Tibial nerve (tissue), 4 donors: ENCODE data around the gene IGSF8. TPM values are rescaled to one million over a fixed set of nuclear protein-coding genes. Genes with fewer than 3 reads are reported as not detected.

Source experiments
- DNase-seq, 2 donors: peaks; one replicate each; pipeline ENCODE4 v3.0.0-alpha.2; 2019; ENCODE audit warnings: low spot score in 2 of 2
- H3K27ac ChIP-seq, 4 donors: fragments of 200-600 bp; sonication (generic) in 3 of 4; one replicate each; pipeline ENCODE4 v1.5.1; 2017 to 2019; ENCODE audit warnings: mild to moderate bottlenecking in 1 of 4
- H3K27me3 ChIP-seq, 2 donors: fragments of 200-600 bp; sonication (generic) in 1 of 2; one replicate each; pipeline versions ENCODE4 v1.5.1 to v1.6.0; 2017 to 2019
- H3K36me3 ChIP-seq, 3 donors: fragments of 200-600 bp; sonication (generic); one replicate each; pipeline ENCODE4 v1.5.1; 2018 to 2019
- H3K4me1 ChIP-seq, 4 donors: fragments of 200-600 bp; sonication (generic) in 3 of 4; one replicate each; pipeline ENCODE4 v1.5.1; 2017 to 2019
- H3K4me3 ChIP-seq, 4 donors: fragments of 200-600 bp; sonication (generic) in 3 of 4; one replicate each; pipeline ENCODE4 v1.5.1; 2017 to 2019; ENCODE audit warnings: mild to moderate bottlenecking in 1 of 4, moderate library complexity in 1 of 4
- H3K9me3 ChIP-seq, 4 donors: fragments of 200-600 bp; sonication (generic) in 3 of 4; one replicate each; pipeline ENCODE4 v1.5.1; 2017 to 2019
- EP300 ChIP-seq, 2 donors: sonication (generic); formaldehyde crosslinking; IDR thresholded peaks; one replicate each; pipeline ENCODE4 v1.6.1; 2017; ENCODE audit warnings: antibody characterized with exemption in 2 of 2, mild to moderate bottlenecking in 1 of 2
- POLR2A ChIP-seq, 2 donors: fragments of 450-650 bp; IDR thresholded peaks; one replicate each; pipeline ENCODE4 v1.6.1; 2017; ENCODE audit warnings: antibody characterized with exemption in 2 of 2, mild to moderate bottlenecking in 2 of 2, moderate library complexity in 2 of 2
- whole genome bisulfite sequencing, 2 donors: methylation state at CpG; one replicate each; pipeline ENCODE4 v1.1.5; 2018; 5-methylcytosine and 5-hydroxymethylcytosine counted together
- total RNA-seq, 4 donors: library from RNA; depleted of rRNA; stranded (reverse); fragments of >200 nt; gene quantifications; one replicate each; pipeline ENCODE4 v1.1.0, GENCODE V29; 2016
- TF ChIP-seq, protein P1 (sequence below), 5 experiments: fragments of 200-600 bp in 3 of 5; fragments of 450-650 bp in 2 of 5; sonication (generic) in 3 of 5; IDR thresholded peaks; one replicate each; pipeline ENCODE4 v1.5.1; 2016 to 2019; ENCODE audit warnings: antibody characterized with exemption in 5 of 5, mild to moderate bottlenecking in 3 of 5, moderate library complexity in 2 of 5

IGSF8 gene
- total RNA-seq, 4 donors from 2014 or later: 42.6 to 73.9 (median 50.7) TPM

DNA sequence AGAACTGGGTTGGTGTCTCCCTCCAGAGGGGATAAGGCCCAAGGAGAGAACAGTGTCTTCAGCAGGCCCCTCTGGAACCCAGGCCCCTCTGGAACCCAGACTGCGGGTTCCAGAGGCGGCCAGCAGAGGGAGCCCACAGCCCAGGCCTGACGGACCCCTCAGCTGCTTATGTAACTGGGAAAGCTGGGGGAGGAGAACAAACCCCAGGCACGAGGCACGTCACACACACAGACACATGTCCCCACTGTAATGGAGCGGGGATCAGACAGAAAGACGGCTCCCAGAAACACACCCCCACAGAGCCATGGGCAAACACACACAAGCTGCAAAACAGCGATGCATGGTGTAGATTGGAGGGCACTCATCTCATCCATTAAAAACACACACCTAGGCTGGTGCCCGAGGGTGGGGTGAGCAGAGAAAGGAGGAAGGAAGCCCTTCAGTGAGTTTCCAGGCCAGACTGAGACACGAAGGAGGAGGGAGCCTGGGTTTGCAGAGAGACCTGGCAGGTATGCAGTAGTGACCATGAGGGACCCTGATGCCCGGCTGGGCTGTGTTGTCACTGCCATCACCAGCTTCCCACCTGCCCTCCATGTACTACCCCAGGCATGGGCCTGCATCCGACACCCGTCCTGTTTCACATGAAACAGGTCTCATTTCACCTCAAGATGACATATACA is 2.8 kb upstream of the IGSF8 start:
- peak; percentile 34 to 86 for TF ChIP-seq EP300 (IDR thresholded peaks at IDR 0.05)
- TF ChIP-seq POLR2A (IDR thresholded peaks at IDR 0.05): peak in 1 of 2 donors; percentile 49
- TF ChIP-seq, protein P1, sequence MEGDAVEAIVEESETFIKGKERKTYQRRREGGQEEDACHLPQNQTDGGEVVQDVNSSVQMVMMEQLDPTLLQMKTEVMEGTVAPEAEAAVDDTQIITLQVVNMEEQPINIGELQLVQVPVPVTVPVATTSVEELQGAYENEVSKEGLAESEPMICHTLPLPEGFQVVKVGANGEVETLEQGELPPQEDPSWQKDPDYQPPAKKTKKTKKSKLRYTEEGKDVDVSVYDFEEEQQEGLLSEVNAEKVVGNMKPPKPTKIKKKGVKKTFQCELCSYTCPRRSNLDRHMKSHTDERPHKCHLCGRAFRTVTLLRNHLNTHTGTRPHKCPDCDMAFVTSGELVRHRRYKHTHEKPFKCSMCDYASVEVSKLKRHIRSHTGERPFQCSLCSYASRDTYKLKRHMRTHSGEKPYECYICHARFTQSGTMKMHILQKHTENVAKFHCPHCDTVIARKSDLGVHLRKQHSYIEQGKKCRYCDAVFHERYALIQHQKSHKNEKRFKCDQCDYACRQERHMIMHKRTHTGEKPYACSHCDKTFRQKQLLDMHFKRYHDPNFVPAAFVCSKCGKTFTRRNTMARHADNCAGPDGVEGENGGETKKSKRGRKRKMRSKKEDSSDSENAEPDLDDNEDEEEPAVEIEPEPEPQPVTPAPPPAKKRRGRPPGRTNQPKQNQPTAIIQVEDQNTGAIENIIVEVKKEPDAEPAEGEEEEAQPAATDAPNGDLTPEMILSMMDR (IDR thresholded peaks at IDR 0.05): peak; percentile 93 to 99 (median 95)
- Histone ChIP-seq H3K4me3 (no peak overlapping the region), H3K4me1 (peaks cover 0 to 83% (median 56%) of the 10 kb centered on the region in 4 donors), H3K36me3 (no peaks in the 10 kb centered on the region), H3K27ac (peak overlapping the region; percentile 58 to 99 (median 91)), H3K27me3 (no peaks in the 10 kb centered on the region), H3K9me3 (no peaks in the 10 kb centered on the region)
- WGBS, 2 donors: 19 to 29% methylated on average over 9 to 13 of the region's 13 CpGs
- peak; percentile 68 to 69 for DNase-seq

DNA sequence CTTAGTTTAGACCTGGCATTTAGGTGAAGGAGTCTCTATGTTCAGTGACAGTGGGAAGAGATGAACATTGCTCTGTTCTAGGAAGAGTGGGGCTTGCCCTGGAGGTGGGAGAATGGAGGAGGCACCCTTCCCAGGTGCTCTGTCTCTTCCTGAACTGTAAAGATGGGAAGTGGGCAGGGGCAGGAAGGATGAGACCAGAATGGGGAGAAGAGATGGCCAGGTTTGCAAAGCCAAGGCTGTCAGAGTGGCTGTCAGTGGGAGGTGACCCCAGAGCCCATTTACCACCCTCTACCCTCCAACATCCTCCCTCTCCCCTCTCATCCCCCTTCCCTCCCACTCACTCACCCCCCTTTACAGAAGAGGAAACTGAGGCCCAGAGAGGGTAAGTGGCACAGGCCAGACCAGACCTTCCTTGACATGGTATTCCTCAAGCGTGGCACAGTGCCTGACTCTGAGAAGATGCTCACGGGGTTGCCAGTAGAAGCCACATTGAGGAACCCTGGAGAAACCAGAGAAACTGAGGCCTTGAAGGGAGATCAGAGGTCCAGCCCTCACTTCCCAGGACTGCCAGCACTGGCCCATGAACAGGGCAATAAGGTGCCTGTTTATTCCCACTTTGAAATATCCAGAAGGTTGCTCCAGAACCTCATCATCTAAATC is 1.4 kb upstream of the IGSF8 start:
- Histone ChIP-seq H3K27me3 (no peaks in the 10 kb centered on the region), H3K9me3 (no peaks in the 10 kb centered on the region), H3K4me1 (peaks cover 0 to 89% (median 60%) of the 10 kb centered on the region in 4 donors), H3K27ac (peak overlapping the region; percentile 83 to 99 (median 96)), H3K4me3 (no peak overlapping the region), H3K36me3 (peaks cover 0 to 6% (median 0%) of the 10 kb centered on the region in 3 donors)
- 87 to 94% methylated on average over 2 of the region's 2 CpGs for WGBS, 2 donors
- TF ChIP-seq POLR2A (IDR thresholded peaks at IDR 0.05) (no peak), EP300 (IDR thresholded peaks at IDR 0.05) (no peak)
- TF ChIP-seq, protein P1 (IDR thresholded peaks at IDR 0.05): no peak
- no peak for DNase-seq

DNA sequence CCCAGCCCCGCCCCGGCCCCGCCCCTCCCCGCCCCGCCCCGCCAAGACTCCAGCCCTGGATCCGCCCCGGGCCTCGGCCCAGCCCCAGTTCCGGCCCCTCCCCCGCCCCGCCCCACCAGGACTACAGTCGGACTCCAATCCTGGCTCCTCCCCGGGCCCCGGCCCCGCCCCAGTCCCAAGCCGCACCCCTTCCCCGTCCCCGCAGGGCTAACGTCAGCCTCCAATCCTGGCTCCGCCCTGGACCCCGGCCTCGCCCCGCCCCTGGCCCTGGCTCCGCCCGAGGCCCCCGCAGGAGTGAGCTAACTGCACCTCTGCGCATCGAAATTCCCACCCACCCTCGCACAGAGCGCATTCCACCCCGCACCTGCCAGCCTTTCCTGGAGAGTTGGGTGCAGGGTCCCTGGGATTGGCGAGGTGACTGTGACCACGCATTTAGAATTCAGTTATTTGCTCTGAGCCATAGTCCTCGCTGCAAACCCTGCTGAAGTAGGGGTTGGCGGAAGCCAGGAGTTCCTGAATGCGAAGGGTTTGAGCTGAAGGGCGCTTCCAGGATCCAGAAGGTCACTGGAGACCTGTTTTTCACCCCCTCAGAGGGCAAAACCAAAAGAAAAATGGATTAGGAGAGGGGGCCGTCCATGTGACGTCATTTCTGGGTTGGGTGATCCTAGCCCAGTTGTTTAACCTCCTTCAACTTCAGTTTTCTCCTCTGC is 588 bp upstream of the IGSF8 start:
- WGBS, 2 donors: 2 to 8% methylated on average over 14 to 20 of the region's 40 CpGs
- peak; percentile 95 to 97 for DNase-seq
- peak overlapping the region; percentile 49 to 78 (median 70) for H3K4me3 ChIP-seq
- peaks cover 0 to 14% (median 0%) of the 10 kb centered on the region in 3 donors for H3K36me3 ChIP-seq
- peak in 1 of 2 donors; percentile 80 for TF ChIP-seq POLR2A (IDR thresholded peaks at IDR 0.05)
- TF ChIP-seq, protein P1 (IDR thresholded peaks at IDR 0.05): no peak
- TF ChIP-seq EP300 (IDR thresholded peaks at IDR 0.05): peak in 1 of 2 donors; percentile 90
- H3K27me3 ChIP-seq: no peaks in the 10 kb centered on the region
- H3K27ac ChIP-seq: peak overlapping the region; percentile 83 to 99 (median 96)
- H3K4me1 ChIP-seq: peaks cover 0 to 86% (median 55%) of the 10 kb centered on the region in 4 donors
- no peaks in the 10 kb centered on the region for H3K9me3 ChIP-seq

DNA sequence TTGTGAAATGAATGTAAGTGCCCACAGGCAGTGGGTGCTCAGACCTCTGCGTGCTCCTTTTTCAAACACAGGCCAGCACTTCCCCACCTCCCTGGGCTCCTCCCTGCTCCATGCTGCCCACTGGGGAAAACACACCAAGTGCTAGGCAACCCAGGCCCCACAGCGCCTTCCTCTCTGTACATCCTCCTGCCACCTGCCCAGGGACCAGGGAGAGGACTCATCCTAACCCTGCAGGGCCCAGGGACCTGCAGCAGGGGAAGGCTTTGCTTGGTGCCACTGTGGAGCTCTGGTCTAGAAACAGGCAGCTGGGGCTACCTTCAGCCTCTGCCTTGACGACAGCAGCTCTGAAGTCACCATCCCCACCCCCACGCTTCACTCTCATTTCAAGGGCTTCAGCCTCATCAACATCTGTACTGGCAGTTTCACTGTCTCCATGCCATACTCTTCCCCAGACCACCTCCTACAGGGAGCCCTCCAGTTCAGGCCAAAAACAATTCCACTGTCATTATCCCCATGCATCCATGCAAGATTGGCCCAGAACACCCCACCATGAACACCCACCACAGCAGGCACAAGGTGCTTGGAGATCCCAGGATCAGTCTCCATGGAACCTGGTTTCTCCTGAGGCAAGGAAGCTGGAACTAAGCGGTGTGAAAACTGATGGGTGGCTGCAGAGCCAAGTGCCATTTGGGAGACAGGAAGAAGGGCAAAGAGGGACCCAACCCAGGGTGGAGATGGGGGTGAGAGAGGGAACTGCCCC is 1.1 kb downstream of the IGSF8 start:
- WGBS, 2 donors: 59 to 63% methylated on average over 4 to 5 of the region's 5 CpGs
- no peak for DNase-seq
- no peaks in the 10 kb centered on the region for H3K9me3 ChIP-seq
- peaks cover 0 to 78% (median 48%) of the 10 kb centered on the region in 4 donors for H3K4me1 ChIP-seq
- TF ChIP-seq EP300 (IDR thresholded peaks at IDR 0.05) (no peak), POLR2A (IDR thresholded peaks at IDR 0.05) (no peak)
- TF ChIP-seq, protein P1 (IDR thresholded peaks at IDR 0.05): no peak
- H3K27ac ChIP-seq: peak overlapping the region; percentile 83 to 99 (median 91)
- H3K4me3 ChIP-seq: peak overlapping the region; percentile 67 to 79 (median 76)
- peaks cover 0 to 31% (median 0%) of the 10 kb centered on the region in 3 donors for H3K36me3 ChIP-seq
- H3K27me3 ChIP-seq: no peaks in the 10 kb centered on the region
